Activated T-cell treated with anti-CD3 and anti-CD28 coated beads for 1 hour (primary cell): ENCODE measurements around the gene BEST3.
"Not testable (repeated sequence)": the region's sequence is repeated elsewhere in the genome, so short reads cannot be mapped to it uniquely, and the experiment has no call there.

Experiments used
- DNase-seq: peaks from one replicate; pipeline ENCODE4 v3.0.0-alpha.2; 2020; ENCODE audit warnings: low read depth

The BEST3 gene

DNA sequence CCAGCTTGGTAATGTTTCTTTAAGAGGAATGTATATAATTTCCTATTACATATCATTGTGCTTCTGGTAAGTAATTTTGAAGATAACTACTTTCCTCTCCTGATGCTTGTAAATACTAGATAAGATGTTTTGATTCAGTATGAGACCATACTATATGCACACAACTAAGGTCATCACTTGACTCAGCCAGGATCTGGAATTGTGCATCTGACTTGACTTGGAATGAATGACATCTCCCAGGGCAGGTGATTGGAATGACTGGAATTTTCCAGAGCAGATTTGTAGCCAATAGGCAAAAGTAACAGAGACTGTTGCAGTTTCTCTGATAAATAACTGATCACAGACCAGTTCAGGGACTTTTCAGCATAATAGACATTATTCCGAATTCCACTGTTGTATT, 11.1 kb downstream of the BEST3 start:
- no peak for DNase-seq

GRCh38 chr12:69687390-69687789, 11.7 kb downstream of the BEST3 start:
- DNase-seq: no peak

- no peak for DNase-seq
These were observed 12.4 kb downstream of the BEST3 start for GRCh38 chr12:69686731-69687130.

DNA sequence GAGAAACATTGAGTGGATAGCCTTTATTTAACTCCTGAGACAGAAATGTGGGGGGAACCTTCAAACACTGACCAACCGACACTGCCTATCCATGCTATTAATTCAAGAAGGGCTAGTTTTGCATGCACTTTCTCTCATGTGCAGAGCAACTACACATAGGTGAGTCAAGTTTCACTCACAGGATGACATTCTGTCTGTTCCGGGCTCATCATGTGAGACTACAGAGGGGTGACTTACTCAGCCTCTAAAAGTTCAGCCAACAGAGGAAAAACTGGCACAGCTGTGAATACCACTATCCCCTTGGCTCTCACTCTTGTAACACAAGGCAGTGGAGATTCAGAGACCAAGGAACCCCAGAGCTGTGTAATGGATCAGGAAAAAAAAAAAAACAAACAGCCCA, 13.3 kb downstream of the BEST3 start:
- no peak for DNase-seq

GRCh38 chr12:69684466-69684865, 14.6 kb downstream of the BEST3 start:
- DNase-seq: no peak

- DNase-seq: no peak
These were observed 16.9 kb downstream of the BEST3 start for GRCh38 chr12:69682110-69682755.

- DNase-seq: no peak
These were observed 20.0 kb downstream of the BEST3 start for GRCh38 chr12:69679119-69679518.

DNA sequence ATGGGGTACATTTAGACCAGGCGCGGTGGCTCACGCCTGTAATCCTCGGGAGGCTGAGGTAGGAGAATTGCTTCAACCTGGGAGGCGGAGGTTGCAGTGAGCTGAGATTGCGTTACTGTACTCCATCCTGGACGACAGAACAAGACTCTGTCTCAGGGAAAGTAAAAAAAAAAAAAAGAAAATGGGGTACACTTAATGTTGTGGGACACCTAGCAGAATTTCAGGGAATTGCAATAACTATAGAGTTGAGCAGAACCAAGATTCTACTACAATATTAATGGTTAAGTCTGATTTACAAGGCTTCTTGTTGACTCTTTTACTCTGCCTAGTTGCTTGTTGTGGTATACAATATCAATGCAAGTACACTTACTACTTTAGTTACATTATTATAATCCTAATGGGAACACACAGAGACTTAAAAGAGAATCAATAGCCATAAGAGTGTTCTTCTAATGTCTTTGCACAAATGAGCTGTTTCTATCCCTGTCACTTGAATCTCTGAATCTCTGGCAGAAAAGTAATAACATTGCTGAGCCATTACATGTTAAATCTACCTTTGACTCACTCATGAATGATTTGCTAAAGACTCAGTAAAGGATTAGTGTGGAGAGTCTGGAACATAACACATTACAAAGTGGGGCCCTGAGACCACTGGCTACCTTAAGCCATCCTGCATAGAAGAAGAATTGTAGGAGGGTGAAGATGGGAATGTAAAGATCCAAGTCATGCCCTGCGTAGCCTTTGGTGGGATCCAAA, 22.7 kb downstream of the BEST3 start:
- DNase-seq: no peak

- DNase-seq: no peak
These were observed 26.9 kb downstream of the BEST3 start for GRCh38 chr12:69672195-69672594.

DNA sequence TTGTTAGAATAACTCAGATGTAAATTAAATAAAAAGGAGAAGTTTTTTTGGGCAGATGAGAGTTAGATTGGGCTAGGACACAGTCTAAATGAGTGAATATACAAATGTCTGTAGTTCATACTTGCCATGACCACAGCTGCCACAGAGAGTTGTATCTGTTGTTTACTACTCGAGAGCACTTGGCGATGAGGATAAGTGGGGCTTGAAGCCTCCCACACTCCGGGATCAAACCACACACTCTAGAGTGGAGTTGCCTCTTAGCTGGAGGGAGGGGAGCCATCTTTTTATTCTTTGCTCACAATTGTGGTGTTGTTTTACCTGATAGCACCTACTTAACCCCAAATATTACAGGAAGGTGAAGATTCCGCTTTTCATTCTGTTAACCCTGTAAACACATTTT, 27.5 kb downstream of the BEST3 start:
- DNase-seq: no peak

DNA sequence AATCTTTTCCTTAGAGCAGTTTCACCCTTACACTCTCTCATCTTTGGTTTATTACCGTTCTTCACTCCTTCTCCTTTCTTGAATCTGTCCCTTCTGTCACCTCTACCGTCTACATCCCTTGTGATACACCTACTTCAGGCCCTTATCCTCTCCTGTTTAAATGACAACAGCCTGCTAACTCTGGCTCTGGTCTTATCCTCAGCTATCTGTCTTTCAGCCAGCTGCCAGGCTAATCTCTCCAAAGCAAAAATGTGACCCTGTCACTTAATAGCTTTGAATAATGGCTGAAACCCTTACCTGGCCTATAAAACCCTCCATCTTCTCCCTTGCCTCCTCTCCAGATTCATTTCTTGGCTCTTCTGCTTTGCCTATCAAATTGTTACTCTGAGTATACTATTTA, 32.3 kb downstream of the BEST3 start:
- no peak for DNase-seq

DNA sequence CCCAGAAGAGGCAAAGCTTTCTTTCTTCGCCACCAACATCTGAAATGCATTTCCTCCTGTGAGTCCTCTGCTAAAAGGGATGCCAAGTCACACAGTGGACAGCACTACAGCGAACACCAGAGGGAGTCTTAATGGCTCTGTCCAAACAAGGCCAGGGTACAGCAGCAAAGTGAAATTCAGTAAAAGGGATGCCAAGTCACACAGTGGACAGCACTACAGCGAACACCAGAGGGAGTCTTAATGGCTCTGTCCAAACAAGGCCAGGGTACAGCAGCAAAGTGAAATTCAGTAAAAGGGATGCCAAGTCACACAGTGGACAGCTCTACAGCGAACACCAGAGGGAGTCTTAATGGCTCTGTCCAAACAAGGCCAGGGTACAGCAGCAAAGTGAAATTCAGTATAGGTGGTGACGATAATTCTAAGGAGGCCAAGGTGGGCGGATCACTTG, 34.1 kb downstream of the BEST3 start:
- DNase-seq: not testable (repeated sequence)

DNA sequence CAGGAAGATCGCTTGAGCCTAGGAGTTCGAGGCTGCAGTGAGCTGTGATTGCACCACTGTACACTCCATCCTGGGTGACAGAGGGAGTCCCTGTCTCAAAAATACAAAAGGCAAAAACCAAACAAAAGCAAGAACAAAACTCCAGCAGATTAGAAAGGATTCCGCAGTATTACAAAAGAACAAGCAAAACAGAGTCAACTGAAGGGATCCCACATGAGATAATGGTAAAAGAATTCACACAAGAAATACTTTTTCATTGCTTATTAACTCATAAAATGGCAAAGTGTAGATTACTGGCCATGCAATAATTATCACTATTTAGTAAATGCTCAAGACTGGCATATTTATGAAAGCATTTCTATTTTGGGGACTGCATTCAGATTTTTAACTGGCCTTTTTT, 35.4 kb downstream of the BEST3 start:
- DNase-seq: no peak

DNA sequence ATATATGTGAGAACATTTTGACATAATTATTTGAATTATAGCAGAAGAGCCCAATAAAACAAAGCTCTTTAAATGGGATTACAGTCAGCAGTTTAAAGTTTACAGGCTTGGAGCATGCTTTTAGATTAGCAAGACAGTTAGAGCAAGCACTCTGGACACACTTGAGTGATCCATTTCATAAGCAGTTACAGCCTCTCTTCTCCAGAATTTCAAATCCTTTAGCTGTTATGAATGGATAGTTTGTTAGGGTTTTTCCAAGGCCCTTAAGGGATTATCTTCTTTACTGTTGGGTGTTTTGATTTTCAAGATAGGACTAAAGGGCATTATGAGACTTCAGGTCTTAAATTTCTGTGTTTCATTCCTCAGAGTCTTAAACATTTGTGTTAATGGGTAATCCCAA, 36.3 kb downstream of the BEST3 start:
- DNase-seq: no peak

- DNase-seq: no peak
These were observed 37.7 kb downstream of the BEST3 start for GRCh38 chr12:69661386-69661785.

GRCh38 chr12:69660164-69660863, 38.8 kb downstream of the BEST3 start:
- no peak for DNase-seq

DNA sequence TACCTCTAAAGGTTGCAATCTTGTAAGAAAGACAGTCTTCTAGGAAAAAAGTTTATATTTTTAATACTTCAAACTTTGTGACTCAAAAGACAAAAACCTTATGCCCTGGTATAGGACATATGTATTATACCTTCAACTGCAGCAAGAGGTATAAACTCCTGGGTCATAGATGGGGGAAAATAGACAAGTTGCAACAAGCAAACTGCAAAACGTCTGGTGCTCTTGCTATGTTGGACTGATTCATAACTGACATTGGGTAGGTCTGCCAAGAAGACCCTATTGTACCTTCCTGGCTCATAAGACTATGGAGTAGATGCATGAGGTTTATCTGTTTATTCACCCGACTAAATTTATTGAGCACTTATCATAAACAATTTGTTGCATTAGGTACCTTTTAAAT, 40.9 kb downstream of the BEST3 start:
- DNase-seq: no peak

- no peak for DNase-seq
These were observed 41.5 kb downstream of the BEST3 start for GRCh38 chr12:69657376-69658137.

- no peak for DNase-seq
These were observed 43.3 kb downstream of the BEST3 start for GRCh38 chr12:69655616-69656340.

DNA sequence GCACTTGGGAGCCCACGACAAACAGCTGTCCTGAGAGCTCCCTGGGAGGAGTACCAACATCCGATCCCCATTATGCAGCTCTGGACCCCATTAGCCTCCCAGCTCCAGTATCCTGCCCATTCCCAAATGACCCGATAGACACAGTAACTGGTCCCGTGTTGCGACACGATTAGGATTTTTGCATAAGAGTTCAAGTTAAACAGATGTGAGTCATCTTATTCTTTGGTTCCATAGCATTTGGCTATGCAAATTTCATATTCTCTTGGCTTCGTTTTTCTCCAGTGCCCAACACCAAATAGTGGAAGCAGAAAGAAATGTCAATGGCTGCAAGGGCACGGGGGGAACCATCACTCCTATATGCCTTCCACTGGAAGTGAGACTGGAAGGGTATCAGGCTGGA, 45.4 kb downstream of the BEST3 start:
- no peak for DNase-seq

GRCh38 chr12:69651922-69652321, 47.2 kb downstream of the BEST3 start:
- no peak for DNase-seq

DNA sequence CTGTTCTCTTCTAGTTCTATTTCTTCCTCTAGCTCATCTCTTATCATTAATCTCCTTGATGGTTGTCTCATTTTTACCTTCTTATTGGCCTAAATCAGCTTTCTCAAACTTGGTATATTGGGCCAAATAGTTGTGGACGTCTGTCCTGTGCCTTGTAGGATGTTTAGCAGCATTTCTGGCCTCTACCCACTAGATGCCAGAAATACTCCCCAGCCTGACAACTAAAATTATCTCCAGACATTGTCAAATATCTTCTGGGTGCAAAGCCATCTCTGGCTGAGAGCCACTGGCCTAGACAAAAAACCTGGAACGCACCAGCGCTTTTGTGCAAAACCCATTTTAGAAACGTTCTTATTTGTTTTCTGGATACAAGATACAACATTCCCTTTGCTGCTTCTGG, 49.6 kb downstream of the BEST3 start:
- no peak for DNase-seq
